Smooth muscle cell of the brain vasculature (primary cell): ENCODE data around the gene MAP4K4.

Experiments
- DNase-seq: peaks from one replicate; pipeline ENCODE4 v3.0.0-alpha.2; 2012; ENCODE audit warnings: low read depth, low spot score

The MAP4K4 gene

DNA sequence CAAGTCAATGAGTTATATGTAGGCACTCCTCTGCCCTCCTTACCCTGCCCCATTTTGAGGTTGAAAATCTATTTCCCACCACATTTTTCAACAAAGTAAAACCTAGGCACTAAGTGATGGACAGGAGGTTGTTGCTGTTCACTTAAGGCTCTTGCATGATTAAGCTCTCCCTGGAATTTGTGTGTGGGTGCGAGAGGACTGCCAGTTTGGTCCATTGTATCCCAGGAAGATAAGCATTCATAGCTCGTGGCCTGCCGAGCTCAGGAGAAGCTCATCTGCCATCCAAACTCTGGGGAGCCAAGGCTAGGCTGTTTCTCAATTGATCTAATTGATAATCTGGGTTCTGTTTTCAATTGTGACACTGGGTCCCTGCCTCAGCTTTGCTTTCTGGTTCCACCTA is 4.7 kb upstream of the MAP4K4 start:
- DNase-seq: no peak

DNA sequence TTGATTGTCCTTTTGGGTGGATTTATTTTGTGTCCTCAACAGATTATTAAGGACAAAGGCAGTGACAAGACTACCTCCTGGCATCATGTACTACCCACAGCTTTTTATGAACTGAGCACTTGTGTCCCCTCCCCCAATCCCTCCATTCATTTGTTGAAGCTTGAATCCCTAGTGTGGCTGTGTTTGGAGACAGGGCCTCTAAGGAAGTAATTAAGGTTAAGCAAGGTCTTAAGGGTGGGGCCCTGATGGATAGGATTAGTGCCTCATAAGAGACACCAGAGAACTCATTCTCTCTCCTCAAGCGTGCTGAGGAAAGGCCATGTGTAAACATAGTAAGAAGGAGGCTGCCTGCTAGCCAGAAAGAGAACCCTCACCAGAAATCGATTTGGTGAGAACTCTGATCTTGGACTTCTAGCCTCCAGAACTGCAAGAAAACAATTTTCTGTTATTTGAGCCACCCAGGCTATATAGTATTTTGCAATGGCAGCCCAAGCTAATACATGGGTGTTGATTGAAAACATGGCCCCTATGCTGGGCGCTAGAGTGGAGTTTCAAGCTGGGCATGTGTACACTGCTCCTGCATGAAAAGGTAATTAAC is 3.4 kb upstream of the MAP4K4 start:
- no peak for DNase-seq

DNA sequence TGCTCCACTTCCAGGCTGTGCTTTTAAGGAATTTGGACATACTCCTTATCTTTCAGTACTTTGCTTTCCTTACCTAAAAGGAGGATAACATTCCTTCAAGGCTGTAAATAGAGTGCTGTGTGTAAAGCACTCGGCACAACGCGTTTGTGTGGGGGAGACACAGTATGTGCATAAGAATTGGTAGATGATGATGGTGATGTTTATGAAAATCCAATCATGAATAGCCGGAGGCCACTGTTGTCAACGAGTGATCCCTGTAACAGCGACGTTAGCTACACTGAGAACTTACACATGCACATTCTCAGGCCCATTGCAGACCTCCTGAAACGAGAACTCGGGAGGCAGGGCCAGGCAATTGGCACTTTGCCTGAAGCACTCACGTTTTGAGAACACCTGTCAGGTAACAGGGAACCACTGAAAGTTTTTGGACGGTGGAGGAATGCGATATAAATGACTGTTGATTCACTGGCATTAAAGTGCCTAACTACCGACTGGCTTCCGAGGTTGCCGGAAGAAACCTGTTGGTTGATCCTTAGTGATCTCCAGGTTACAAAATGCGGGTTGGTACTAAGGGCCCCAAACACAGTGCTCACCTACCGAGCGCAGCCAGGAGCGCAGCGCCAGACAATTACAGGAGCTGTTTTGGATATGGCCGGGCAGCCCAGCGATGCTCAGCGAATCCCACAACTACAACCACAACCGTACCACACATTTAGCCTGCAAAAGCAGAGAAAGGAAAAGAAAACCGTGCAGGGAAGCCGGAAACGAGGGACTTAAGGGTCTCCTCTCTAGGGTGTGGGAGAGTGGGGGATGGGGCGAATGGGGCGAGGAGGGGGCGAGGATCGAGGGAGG is 1.0 kb upstream of the MAP4K4 start:
- no peak for DNase-seq

DNA sequence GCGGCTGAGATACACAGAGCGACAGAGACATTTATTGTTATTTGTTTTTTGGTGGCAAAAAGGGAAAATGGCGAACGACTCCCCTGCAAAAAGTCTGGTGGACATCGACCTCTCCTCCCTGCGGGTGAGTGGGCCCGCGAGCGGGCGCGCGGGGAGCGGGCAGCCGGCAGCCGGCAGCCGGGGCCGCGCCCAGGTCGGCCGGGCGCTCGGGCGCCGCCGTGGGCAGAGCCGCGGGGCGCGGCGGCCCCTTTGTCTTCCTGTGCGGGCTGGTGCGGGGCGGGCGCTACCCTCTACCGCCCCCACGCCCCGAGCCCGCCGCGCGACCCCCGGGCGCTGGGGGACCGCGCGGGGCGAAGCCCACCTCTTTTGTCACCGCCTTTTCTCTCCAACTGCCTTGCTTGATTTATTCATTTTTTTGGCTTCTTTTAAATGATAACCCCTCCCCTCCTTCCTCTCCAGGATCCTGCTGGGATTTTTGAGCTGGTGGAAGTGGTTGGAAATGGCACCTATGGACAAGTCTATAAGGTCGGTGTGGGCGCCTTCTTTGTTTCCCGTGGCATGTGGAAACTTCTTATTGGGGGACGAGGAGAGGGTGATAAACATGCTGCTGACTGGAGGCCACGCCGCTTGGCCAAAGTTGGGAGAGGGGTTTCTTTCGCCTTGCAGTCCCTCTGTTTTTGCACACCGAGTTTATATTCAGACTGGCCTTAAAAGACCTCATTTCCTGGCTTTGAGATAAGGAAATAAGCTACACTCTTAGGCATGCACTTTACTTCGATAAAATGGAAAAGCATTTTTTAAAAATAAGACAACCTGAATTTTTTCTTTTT is 722 bp downstream of the MAP4K4 start:
- DNase-seq: no peak

DNA sequence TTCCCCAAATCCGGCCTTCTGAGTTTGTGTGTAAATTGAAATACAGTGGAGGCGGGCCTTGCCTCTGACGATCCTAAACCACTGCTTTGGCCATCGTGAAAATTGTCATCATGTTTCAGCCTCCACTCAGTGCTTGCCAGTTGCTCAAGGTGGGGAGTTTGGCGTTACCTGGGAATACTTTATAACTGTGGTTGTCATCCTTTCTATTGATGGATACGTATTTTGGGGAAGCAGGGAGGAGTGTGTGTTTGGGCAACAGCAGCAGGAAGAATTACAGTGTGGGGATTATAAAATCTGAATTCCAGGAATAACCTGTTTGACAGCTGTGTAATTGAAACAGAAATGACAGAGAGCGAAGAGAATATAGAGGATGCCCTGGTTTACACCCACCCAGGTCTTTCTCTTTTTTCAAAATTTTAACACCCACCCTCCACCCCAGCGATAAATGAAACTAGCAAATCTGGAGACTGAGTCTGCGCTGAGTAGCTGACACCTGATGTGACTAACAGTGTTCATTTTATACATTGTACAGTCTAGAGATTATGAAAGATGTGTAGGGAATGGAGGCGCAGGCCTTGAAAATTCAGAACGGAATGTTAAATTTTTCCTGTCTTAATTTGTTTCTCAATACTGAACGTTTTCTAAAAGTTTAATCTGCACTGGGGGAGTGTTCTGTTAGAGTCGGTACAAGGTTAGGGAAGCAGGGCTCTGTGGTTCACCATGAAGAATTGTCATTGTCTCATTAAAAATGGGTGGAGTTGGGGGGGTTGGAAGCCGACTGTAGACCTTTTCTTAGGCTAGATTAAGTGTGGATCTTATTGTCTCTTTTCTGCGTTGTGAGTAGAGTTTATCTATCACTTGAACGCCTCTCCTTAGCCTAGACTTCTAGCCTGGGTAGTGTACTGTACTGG is 1.6 kb downstream of the MAP4K4 start:
- DNase-seq: no peak

DNA sequence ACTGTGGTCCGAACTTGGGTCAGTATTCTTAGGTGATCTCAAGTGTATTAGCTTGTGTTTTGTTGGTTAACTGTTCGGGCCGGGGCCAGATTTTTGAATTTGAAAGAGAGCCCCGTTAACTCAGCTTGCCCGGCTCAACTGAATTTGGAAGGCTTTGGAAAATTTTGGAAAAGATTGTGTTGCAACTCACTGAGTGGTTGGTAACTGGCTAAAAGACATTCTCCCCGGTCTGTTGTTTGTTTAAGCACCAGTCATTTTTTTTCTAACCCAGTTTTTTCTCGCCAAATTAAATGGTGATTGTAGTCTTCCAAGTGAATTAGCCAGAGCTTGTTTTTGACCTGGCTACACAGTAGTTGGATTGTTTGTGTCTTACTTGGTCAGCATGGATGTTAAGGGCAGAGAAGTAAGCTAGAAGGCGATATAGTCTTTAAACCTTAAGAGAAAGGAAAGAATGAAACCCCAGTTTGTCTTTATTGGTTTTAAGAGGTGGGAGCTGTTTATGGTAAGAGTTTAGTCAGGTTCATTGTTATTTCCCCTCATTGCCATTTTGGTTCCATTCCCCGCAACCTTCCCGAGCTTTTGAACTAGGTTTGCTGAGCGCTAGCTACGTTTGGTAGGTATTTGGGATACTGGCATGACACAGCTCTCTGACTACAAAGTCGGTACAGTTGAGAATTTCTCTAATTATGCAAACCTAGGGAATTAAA is 2.4 kb downstream of the MAP4K4 start:
- DNase-seq: no peak

DNA sequence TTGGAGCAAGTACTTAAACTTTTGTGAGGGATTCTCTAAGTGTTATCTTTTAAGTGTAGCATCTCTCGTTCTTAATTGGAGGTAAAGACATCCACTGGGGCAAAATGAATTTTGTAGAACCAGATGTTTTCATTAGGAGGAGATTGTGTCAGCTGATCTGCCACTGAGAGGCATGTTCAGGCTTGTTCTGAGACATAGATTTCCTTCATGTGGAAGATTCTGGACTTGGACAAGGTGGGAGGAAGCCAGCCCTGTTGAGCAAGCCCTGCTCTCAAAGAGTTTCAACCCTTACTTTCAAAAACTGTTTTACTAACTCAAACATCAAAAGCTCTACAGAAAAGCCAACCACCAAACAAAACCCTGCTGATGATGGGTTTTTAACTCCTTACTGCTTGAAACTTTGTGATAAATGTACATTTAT is 6.5 kb downstream of the MAP4K4 start:
- DNase-seq: no peak

DNA sequence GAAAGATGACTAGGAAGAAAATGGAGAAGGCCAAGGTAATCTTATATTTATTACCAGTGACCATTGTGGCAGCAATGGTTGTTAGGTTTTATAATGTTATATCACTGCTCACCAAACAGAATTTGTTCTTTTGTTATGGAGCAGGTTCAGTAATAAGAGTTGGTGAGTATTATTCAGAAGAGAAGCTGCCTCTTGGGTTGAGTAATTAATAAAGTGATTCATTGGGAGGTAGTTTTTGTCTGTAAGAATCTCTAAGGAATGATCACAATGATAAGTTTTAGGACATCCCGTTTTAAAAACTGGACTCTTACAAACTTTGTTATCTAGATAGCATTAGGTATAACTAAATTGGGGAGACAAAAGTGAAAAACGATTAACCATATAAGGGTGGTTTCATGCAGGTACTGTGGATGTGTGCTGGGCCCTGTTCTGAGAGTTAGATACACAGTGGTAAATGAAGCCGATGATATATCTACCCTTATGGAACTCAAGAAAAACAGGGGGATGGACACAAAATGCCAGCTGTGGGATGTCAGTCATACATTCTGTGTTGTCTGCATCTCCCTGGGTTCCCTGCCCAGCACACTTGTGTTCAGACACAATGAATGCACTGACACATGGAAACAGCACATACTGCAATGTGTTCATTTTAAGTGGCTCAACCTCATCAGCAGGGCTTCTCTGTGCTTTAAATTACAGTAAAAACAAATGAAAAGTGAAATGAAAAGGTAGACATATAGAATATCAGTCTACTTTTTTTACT is 7.5 kb downstream of the MAP4K4 start:
- no peak for DNase-seq

DNA sequence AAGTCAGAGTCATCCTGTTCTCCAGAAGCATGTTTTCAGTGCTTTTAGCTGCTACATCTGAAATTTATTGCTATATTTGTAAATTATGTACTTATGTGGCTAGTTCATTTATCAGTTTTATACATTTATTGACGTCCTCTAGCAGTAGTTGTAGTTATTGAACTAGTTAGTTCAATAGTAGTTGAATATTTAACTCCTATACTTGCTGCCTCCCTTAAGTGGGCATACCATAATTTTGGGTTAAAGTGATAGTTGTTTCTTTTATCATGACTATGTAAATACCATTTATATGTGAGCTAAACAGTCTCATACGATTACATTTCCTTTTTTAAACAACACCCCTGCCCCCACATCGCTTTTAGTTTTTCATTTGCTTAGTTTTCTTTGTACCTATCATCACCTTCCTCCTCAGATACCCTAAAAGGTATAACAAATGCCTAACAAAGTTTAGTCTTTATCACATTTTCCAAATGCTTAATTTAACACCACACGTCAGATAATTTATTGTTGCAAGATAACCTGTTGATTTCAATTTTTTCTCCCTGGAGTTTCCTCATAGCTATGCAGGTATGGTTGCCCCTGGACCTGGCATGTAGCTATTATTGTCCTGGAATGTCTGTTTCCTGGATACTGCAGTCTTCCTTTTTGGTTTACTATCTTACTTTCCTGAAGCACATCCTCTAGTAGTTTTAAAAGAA is 8.8 kb downstream of the MAP4K4 start:
- no peak for DNase-seq

DNA sequence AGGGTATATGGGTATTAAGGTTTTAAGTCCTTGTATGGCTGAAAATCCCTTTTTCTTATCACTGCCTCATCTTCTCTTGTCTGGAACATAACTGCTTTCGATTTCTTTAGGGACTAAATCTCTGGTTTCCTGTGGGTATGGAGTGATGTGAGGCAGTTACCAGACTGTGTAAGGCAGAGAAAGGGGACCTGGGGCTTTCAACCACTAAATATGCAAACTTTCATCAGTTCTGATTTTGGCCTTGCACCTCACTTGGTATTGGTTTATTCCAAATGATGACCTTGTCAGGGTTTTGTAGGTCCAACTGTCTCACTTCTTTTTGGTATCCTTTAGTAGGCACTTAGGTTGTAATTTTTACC is 9.3 kb downstream of the MAP4K4 start:
- DNase-seq: no peak

DNA sequence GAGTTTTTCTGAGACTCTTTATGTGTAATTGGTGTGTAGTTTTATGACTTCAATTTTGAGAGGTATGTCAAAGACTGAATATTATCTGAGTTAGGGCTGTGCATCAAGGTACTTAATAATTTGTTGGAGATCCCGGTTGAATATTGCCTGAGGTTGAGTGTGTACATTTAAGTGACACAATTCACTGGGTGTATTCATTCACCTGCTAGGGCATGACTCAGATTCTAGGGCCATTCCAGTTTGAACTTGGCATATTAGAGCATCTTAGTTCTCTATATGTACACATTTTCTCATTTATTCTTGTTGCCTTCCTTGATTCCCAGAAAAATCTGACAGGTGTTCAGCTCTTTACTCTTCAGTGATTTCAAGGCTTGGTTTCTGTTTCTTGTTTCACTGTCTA is 12.5 kb downstream of the MAP4K4 start:
- DNase-seq: no peak

DNA sequence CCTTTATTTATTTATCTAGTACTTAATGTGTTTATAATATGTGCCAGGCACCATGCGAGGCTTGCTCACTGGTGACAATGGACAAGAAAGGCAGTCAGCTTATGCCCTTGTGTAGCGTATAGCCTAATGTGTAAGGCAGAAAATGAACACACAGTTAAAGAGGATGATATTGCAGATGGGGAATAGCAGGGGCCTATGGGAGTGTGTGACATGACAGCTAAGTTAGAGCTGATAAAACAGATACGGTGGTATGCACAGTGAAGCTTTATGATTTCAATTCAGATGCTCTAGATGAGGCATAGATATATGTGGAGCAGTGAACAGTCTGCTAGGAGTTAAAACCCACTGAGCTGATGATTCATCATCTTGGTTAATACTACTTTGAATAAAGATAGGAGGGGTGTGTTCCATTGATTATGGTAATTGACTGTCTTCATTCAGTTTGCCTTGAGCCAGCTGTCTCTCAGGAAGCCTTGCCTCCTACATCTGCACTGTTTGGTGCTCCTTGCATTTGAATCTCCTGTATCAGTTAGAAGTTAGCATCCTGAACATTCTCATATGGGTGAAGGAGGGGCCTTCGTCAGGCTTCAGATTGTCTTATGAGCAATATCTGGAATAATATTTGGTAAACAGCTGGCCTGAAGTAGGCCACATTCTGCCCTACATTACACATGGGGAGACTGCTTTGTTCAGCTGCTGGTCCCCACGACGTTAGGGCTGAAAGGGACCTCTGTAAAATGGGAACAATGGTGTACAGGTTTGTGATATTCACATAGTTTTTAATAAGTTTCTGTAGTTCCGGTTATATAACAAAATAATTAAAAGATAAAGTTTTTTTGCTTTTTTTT is 13.2 kb downstream of the MAP4K4 start:
- DNase-seq: no peak

DNA sequence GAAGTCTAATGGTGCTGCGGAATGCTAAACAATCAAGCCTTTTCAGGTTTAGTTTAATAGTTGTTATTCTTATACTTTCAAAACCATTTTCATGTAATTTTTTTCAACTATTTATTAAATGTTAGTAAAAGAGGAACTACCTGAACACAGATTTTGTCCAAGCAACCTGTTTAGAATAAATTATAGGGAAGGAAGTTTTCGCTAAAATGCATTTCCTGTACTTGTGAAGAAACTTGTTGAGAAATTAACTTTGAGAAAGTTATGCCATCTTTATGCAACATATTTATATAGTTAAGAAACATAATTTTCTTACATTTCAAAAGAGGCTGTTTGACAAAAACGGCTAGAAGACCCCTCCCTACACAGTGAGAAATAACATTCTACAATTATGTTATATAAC is 16.6 kb downstream of the MAP4K4 start:
- no peak for DNase-seq

DNA sequence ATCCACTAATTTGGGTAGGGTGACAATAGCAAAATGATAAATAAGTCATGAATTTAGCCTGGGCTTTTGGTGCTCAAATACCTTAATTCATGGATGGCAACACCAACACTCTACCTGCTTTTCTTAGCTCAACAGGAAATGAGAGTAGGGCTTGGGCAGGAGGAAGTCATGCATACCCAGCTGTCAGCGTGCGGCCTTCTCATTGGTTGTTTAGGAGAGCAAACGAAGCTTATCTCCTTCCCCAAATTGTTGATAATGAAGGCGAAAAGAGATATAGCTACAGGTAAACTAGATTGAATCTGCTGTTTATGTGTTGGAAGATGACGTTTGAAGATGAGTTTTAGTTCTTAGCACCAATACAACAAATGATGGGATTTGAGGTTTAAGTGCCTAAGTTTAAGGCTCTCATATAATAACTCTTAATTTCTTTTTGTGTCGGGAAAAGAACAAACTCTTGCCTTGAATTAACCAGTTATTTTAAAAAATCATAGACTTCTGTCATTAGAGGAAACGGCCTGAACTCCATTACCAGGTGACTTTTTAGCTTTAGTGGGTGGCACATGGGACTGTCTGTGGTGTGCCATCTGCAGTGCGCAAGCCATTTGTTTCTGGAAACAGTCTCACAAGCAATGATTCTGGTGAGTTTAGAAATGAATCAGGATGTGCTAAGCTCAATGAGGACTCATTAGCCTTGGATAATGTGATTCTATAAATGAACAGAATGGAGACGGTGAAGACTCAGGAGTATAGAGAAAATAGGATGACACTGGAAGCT is 19.8 kb downstream of the MAP4K4 start:
- DNase-seq: no peak

DNA sequence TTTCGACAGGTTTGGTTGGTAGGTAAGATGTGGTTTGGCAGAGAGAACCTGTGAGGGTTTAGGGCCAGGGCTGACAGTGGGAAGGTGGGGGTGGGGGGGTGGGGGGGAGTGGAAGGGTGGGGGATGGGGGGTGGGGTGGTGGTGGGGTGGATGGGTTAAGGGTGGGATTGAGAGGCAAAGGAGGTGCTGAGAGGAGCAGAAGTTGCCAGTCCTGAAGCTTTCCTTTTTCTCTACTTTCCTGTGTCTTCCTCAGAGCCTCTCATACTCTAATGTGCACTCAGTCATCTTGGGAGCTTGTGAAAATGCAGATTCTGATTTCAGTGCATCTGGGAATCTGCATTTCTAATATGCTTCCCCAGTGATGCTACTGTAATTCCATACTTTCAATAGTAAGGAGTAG is 21.0 kb downstream of the MAP4K4 start:
- no peak for DNase-seq

DNA sequence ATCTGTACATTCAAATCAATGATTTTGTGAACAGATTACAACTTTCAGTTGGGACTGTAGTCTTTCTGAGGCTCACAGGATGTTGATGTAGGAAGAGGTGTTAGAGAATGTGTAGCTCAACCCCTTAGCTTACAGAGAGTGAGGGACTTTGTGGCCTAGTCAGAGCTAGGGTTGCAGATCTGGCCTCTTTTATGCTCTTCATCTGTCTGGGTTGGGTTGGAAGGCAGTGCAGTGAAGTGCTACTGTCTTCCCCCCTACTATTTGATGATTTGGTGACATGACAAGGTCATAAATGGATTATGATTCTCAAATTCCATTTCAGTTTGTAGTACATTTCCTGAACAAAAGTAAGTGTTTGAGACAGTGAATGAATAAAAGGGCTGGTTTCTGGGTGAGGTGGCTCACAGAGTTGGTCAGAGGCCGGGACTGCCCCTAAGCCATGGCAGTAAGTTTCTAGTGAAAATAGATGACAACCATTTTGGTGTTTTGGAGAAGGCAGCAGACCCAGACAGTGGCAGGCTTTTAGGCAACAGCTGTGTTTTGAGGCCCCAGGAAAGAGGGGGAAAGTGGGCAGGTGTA is 21.6 kb downstream of the MAP4K4 start:
- DNase-seq: no peak

DNA sequence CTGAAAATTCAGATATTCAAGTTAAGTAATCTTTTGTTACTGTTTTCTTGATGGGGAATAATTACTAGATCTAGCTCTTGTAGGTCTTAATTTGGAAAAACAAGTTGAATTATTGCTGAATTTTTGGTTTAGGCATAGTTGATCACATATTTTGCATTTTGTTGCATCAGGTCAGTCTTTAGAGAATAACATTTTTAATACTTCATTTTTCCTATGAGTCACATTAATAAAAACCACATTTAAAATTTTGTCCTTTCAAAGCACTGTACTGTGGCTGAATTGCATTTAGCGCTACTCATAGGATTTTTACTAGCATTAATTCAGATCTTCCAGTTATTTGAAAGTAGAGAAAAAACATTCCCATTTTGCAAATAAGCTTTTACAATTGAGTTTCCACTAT is 23.2 kb downstream of the MAP4K4 start:
- DNase-seq: no peak

DNA sequence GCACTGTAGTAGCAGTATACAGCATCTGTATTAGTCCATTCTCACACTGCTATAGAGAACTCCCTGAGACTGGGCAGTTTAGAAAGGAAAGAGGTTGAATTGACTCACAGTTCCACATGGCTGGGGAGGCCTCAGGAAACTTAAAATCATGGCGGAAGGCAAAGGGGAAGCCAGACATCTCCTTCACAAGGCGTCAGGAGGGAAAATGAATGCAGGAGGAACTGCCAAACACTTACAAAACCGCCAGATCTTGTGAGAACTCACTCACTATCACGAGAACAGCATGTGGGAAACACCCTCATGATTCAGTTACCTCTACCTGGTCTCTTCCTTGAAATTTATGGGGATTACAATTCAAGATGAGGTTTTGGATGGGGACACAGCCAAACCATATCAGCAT is 25.4 kb downstream of the MAP4K4 start:
- DNase-seq: no peak
